ENCODE data around the gene CCNB1. TPM values are rescaled to one million over a fixed set of nuclear protein-coding genes. Genes with fewer than 3 reads are reported as not detected.
"Not testable (repeated sequence)": the region's sequence is repeated elsewhere in the genome, so short reads cannot be mapped to it uniquely, and the experiment has no call there.

The CCNB1 gene
- total RNA-seq, 1 donor from 2014 or later: 8.1 TPM

DNA sequence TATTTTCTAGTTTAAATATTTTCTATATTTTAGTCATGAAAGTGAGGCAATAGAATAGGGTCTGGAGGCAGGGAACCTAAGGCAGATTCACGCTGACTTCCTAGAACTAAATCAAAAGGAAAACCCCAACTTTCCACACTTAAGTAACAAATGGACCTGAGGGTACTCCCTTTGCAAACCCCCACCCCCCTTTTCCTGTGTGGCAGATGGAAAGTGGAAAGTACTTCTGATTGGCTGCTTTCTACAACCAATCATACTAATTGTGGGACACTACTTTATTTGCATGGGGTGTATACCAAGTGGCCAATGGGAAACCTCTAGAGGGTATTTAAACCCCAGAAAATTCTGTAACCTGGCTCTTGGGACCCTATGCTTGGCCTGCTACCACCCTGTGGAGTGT, 17.7 kb downstream of the CCNB1 start:
- no peak for DNase-seq (ENCODE audit: low spot score)

GRCh38 chr5:69187342-69187741, 20.4 kb downstream of the CCNB1 start:
- no peak for DNase-seq (ENCODE audit: low spot score)

GRCh38 chr5:69188811-69189161, 21.8 kb downstream of the CCNB1 start:
- no peak for DNase-seq (ENCODE audit: low spot score)

DNA sequence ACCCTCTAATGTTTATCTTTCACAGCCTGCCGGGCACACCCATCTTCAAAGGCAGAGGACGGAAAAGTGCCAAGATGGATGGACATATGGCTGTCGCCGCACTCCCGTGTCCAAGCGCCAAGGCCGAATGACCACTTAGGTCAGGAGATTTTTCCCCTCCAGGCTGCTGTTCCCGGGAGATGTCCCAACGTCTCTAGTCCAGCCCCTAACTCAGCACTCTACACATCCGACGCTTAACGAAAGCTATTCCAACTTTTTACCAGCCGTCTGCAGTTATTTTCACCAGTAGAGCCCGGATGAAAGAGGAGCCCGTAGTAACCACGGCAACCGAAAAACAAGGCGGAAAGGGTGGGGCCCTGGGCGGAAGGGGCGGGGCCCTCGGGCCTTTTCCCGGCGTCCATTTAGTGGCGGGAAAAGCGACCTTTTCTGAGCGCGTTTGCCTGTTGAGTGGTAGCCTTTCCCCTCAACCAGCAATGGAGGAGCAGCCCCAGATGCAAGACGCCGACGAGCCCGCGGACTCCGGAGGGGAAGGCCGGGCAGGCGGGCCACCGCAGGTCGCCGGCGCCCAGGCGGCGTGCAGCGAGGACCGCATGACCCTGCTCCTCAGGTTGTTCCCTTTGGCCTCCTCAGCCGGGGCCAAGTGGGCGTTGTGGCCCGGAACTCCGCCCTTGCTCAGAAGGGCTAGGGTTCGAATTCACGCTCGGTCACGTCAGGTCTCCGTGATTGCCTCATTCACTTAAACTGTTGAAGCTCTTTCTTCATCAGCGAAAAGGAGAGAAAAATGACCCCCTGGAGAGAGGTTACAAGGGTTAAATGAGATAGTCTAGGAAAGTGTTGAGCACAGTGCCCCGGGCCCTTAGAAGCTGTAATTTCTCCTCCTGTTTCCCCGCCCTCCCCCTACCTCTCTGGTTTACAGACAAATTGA, 22.5 kb downstream of the CCNB1 start, which contains the start of gene CENPH:
Gene CENPH (plus strand): TSS at position 422 of the 925 bp plus-strand sequence. CDS start 52 bp downstream, at position 474.
- peak; percentile 91 for DNase-seq (ENCODE audit: low spot score)

- no peak for DNase-seq (ENCODE audit: low spot score)
Observed at GRCh38 chr5:69202497-69202896, 35.5 kb downstream of the CCNB1 start.

DNA sequence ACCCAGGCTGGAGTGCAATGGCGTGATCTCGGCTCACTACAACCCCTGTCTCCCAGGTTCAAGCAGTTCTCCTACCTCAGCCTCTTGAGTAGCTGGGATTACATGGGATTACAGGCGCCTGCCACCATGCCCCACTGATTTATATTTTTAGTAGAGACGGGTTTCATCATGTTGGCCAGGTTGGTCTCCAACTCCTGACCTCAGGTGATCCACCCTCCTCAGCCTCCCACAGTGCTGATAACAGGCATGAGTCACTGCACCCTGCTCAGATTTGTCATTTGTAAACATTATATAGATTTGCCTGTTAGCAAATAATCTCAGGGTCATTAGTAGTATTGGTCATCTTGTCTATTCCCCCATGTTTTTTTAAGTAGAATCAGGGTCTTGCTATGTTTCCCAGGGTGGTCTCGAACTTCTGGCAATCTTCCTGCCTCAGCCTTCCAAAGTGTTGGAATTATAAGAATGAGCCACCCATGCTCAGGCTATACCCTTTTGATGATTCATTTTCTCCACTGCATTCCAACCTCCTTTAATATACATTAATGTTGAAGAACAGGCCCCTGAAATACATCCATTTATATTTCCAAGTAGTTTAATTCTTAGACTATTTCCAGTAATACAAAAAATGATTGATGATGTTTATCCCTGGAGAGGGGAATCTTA, 39.7 kb downstream of the CCNB1 start:
- no peak for DNase-seq (ENCODE audit: low spot score)

DNA sequence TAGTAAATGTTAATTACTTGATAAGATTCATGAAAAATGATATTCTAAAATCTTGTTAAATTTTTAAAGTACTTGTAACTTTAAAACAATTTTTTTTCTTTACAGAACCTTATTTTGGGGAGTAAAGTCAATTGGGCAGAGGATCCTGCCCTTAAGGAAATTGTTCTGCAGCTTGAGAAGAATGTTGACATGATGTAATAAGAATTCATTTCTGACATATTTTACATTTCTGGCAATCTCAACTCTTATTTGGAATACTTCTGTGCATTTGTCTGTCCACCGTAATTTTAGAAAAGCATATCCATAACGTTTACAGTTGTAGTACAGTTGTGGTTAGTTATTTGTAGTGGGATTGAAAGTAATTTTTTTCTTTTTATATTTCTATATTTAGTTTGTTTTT, 42.7 kb downstream of the CCNB1 start:
- DNase-seq (ENCODE audit: low spot score): no peak

DNA sequence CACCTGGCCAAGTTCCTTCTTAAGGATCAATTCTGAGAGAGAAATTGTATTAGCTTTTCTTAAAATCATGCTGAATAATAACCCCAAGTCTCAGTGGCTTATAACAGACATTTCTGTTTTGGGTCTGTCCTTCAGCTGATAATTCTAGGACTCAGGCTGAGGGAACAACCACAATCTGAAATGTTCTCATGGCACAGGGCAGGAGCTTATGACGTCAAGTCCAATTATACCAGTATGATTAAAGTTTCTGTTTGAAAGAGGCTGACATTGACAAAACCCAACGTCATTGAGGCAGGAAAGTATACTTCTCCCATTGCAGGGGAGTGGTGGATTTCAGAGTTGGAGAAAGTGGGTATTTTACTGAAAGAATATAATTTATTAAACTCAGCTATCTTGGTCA, 44.2 kb downstream of the CCNB1 start:
- DNase-seq (ENCODE audit: low spot score): no peak

GRCh38 chr5:69212022-69212421, 45.1 kb downstream of the CCNB1 start:
- no peak for DNase-seq (ENCODE audit: low spot score)

GRCh38 chr5:69213513-69214215, 46.7 kb downstream of the CCNB1 start:
- DNase-seq (ENCODE audit: low spot score): no peak

- DNase-seq (ENCODE audit: low spot score): no peak
Observed at GRCh38 chr5:69217151-69217511, 50.2 kb downstream of the CCNB1 start.

DNA sequence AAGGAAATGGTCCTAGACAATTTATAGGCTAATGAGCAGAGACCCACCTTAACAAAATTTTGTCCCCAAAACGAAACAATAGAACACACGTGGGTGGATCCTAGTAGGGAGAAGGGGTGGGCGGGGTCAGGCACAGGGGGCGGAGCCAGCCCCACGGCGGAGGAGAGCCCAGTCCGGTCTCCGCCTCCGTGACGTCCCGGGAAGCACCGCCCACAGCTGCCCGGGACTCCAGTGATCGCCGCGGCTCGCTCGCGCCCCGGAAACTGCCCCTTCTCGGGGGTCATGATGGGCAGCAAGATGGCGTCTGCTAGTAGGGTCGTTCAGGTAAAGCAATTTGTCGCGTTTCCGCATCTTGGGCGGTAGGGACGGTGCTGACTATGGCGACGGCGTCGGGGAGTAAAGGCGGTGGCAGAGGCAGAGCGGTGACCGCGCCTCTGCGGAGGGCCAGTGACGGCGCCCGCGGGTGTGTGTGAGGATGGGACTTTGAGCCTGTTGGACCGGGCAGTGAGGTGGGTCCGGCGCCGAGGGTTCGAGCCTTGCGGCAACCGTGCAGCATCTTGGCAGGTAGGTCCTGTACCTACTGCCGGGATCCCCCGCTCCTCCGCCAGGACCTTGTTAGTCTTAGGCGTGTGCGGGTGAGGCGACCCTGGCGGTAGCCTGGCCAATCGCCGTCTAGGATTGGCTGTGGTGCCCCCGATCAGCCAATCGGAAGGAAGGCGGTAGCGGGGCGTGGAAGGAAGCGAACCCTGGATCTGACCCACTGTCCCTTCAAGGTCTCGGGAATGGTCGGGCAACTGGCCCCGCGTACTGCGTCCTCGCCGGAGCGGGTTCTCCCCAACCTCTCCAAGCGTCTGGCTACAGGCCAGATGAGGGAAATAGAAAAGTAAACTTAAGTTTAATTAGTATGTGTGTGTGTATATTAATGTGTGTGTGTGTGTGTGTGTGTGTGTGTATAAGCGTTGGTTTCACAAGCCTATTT, 50.9 kb downstream of the CCNB1 start:
- peak; percentile 97 for DNase-seq (ENCODE audit: low spot score)

GRCh38 chr5:69219939-69220338, 53.0 kb downstream of the CCNB1 start:
- no peak for DNase-seq (ENCODE audit: low spot score)

- DNase-seq (ENCODE audit: low spot score): not testable (repeated sequence)
Observed at GRCh38 chr5:69220371-69220770, 53.4 kb downstream of the CCNB1 start.

DNA sequence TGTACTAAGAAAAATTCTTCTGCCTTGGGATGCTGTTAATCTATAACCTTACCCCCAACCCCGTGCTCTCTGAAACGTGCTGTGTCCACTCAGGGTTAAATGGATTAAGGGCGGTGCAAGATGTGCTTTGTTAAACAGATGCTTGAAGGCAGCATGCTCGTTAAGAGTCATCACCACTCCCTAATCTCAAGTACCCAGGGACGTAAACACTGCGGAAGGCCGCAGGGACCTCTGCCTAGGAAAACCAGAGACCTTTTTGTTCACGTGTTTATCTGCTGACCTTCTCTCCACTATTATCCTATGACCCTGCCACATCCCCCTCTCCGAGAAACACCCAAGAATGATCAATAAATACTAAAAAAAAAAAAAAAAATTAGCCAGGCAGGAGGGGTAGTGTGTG, 53.9 kb downstream of the CCNB1 start:
- DNase-seq (ENCODE audit: low spot score): not testable (repeated sequence)

GRCh38 chr5:69224520-69224919, 57.6 kb downstream of the CCNB1 start:
- DNase-seq (ENCODE audit: low spot score): no peak

DNA sequence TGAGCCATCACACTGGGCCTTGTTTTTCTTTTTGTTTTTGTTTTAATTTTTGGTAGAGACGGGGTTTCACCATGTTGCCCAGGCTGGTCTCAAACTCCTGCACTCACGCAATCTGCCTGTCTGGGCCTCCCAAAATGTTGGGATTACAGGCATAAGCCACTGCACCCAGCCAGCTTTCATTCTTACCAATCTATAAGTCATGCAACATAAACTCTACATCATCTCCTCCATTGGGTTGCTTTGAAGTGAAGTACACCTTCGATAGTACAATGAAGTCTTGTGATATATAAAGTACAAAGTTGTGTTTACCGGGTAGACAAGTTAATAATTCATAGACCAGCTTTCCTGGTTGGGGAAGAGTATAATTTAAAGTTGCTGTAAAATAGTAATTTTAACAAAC, 58.9 kb downstream of the CCNB1 start:
- DNase-seq (ENCODE audit: low spot score): no peak
